ENCODE results near the gene COL23A1. TPM values are rescaled to one million over a fixed set of nuclear protein-coding genes. Genes with fewer than 3 reads are reported as not detected.
"Not testable (repeated sequence)": the region's sequence is repeated elsewhere in the genome, so short reads cannot be mapped to it uniquely, and the experiment has no call there.

Gene COL23A1
- polyA plus RNA-seq, 1 donor = 6.2 TPM

GRCh38 chr5:178588769-178589168 lies 1.4 kb downstream of the COL23A1 start:
- DNase-seq = no peak

DNA sequence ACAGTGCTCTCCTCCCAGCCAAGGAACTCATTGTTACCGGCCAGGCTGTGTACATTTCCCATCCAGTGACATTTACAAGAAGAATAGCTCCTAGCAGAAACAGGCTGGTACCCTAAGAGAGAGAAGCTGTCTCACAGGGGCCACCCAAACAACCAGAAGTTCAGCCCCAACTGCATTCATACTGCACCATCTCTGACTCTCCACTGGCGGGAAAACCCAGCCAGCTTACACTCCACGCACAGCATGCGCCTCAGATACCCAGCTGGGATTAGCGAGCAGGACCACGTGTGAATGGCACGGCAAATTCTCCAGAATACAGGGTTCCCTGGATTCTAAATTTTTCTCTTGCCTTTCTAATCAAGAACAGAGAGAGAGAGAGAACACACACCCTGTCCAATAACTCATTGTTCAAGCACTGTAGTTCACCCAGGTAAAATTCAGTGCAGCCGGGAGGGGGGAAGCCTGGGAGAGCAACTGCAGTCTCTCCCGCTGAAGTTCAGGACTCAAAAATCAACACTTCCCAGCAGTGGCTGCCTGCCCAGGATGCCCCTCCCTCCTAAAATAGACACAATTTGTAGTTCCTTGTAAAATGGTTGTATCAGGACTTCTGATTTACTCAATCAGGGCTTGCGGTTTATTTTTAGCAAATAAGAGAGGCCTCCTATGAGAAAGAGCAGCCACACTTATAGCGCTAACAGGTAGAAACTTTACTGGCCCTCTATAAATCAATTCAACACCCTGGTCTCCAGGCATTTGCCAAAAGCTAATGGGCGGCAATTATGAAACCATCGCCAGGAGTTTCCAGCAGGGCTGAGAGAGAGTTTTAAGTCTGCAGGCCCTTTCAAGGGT lies 2.2 kb downstream of the COL23A1 start:
- DNase-seq = no peak

DNA sequence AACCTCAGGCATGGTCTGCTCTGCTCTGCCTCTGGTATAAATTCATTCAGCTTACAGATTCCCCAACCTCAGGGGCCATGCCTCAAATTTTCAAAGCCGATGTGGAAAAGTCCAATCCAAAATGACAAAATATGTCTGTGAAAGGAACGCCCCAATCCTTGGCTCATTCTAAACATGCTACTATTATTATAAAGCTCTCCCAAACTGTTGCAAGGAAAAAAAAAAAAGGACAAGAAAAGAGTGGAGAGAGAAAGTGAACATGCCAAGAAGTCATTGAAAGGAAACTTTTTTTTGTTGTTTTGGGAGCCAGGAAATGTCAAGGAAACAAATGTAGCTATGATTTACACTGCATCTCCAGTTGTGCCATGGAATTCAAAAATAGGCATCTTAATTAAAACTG lies 3.8 kb downstream of the COL23A1 start:
- no peak for DNase-seq

- not testable (repeated sequence) for DNase-seq
Observed at GRCh38 chr5:178585421-178585820, 4.8 kb downstream of the COL23A1 start.

GRCh38 chr5:178583279-178583678 lies 6.9 kb downstream of the COL23A1 start:
- no peak for DNase-seq

DNA sequence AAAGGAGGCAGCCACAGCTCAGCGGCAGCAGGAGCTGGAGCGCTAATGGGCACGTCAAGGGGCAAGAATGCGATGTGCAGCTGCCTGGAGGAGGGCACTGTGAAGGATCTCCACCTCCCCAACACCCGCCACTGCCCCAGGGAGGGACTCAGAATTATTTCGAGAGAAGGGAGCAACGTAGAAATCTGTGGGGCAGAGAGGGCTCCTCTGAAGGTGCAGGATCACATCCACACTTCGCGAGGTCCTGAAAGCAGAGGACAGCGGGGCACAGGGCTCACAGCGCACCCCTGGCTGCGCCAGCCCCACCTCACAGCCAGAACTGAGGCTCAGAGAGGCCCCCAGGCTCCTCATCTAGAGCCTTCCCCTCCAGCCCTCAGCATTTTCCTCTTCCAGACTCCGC lies 7.9 kb downstream of the COL23A1 start:
- DNase-seq = no peak

DNA sequence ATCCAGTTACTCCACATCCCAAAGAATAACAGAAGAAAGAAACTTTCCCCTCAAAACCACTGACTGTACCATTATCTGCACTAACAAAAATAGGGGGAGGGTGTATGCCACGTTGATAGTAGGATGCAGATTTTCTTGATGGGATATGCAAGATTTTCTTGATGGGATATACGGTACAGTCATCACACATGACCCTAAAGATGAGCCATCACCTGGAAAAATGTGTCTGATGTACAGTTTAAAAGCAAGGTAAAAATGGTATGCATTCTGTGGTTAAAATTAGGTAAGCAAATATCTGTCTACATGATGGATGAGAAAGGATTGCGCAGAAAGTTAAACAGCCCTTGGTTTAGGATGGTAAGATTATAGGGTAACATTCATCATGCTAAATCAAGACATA lies 8.6 kb downstream of the COL23A1 start:
- DNase-seq = no peak

DNA sequence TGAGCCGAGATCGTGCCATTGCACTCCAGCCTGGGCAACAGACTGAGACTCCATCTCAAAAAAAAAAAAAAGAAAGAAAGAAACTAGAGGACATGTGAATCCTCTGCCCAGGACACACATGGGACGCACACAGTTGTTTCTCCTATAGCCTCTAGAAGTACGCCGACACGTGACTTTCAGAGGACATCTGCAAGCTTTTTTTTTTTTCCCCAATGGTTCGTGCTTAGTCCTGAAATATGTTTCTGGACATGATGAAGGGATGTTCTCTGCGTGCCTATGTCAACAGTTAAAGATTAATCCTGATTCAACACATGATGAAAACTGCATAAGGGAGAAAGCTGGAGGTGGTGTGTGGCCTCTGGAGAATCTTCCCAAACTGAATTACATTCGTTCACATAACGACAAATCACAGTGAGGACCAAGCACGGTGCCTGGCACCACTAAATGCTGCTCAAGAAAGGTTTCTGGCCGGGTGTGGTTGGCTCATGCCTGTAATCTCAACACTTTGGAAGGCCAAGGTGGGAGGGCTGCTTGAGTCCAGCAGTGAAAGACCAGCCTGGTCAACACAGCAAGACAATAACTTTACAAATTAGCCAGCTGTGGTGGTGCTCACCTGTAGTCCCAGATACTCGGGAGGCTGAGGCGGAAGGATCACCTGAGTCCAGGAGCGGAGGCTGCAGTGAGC lies 9.8 kb downstream of the COL23A1 start:
- no peak for DNase-seq

GRCh38 chr5:178577944-178578343 lies 12.2 kb downstream of the COL23A1 start:
- no peak for DNase-seq

DNA sequence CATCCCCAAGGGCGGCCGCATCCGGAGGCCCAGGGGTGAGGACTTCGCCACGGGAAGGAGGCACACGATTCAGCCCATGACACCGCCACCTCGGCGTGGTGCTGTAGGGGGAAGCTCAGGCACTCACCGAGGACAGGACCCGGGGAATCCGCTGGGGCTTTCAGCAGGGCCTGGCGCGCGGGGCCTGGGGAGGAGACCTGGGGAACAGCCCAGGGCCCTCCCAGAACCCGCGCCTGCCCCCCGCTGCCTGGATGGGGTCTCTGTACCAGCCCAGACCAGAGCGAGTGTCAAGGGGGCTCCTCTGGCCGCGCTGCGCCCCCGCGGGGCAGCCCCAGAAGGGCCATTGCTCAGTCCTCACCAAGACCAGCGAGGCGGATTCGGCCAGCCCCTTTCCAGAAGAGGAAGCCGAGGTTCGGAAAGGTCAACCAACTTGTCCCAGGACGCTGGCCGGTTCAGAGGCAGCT lies 12.8 kb downstream of the COL23A1 start:
- no peak for DNase-seq

DNA sequence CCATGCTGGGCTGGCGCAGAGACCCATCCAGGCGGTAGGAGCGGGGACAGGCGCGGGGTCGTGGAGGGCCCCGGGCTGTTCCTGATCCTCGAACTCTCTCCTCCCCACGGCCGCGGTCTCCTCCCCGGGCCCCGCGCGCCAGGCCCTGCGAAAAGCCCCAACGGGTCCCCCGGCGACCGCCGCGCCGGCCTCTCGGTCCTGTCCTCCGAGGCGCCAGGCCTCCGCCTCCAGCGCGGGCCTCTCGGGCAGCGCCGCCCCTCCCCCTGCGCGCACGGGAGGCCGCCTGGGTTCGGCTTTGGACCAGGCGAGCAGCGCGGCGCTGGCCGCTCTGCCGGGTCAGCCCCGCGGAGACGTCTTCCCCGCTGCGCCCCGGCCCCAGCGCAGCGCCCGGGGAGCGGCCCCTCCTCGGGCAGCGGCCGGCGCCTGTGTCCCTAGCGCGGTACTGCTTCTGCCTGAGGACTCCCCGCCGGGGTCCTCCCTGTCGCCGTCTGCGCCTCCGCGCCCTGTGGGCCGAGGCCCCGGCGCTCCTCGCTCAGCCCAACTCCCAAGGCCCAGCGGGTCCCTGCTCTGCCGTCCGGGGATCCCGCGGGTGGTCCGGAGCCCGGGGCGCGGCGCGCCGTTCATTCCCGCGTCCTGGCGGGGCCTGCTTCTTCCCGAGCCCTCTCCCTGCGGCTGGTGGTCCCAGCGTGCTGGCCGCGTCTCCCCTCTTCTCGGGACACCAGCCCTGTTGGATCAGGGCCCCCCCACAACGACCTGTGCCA lies 13.4 kb downstream of the COL23A1 start:
- DNase-seq = no peak

DNA sequence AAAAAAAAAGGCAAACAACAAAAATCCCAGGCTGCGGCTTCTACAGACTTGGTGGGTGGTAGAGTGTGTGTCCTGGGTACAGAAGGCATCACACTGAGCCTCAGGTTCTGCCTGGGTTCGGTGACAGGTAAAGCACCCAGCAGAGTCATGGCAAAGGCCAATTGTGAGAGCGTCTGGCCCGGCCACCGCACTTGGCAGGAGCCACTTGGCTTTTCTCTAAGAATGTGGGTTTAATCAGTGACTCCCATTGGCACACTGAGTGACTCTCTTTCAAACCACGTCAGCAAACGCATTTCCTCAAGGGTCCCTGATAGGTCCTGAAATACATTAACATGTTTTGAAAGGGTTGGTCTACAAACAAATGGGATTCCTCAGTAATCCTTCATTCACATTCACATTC lies 17.0 kb downstream of the COL23A1 start:
- DNase-seq = no peak

DNA sequence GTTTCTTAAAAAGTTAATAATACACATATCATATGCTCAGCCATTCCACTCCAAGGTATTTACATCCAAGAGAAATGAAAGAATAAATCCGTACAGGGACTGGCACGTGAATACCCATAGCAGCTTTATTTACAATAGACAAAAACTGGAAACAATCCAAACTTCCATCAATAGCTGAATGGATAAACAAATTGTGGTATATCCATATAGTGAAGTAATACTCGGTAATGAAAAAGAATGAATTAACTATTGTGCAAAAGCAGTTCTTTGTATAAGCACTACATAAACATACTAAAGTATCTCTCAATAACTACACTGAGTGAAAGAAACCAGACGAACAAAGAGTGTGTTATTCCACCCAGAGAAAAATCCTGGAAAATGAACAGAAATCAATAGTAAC lies 17.6 kb downstream of the COL23A1 start:
- no peak for DNase-seq

DNA sequence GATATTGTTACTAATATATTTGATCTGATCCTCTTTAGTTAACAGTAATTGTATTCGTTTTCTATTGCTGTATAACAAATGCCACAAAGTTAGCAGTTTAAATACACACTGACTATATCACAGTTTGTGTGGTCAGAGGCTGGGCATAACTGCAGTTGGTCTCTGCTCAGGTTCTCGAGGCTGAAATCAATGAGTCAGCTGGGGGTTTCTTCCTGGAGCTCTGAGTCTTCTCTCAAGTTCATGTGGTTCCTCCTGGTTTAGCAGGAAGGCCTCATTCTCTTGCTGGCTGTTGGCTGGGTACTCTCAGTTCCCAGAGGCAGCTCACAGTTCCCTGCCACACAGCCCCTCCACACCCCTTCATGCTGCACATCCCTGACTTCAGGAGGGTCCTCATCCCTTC lies 20.7 kb downstream of the COL23A1 start:
- no peak for DNase-seq

GRCh38 chr5:178564811-178565550 lies 25.2 kb downstream of the COL23A1 start:
- no peak for DNase-seq

GRCh38 chr5:178564397-178564796 lies 25.8 kb downstream of the COL23A1 start:
- DNase-seq = no peak

- DNase-seq = no peak
Observed at GRCh38 chr5:178563621-178564020, 26.6 kb downstream of the COL23A1 start.

- DNase-seq = no peak
Observed at GRCh38 chr5:178561746-178562264, 28.4 kb downstream of the COL23A1 start.

GRCh38 chr5:178560911-178561310 lies 29.3 kb downstream of the COL23A1 start:
- no peak for DNase-seq

- no peak for DNase-seq
Observed at GRCh38 chr5:178557416-178557815, 32.8 kb downstream of the COL23A1 start.

DNA sequence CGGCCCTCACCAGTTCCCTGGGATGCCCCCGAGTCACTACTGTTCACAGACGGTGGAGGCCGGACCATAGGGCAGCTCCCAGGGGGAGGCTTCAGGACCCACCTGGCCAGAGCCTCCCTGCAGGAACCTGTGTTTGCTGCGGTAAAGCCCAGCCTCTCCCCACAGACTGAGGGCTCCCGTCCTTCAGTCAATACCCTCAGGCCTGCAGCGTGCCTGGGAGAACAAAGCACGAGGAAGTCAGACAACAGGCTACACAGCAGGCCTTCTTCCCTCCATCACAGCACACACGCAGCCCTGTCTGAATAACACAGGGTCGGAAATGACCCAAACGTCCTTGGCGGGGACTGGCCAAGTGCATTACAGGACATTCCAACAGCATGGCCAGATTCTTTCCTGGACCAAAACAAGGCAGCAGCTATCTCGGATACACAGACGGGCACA lies 34.4 kb downstream of the COL23A1 start:
- no peak for DNase-seq

DNA sequence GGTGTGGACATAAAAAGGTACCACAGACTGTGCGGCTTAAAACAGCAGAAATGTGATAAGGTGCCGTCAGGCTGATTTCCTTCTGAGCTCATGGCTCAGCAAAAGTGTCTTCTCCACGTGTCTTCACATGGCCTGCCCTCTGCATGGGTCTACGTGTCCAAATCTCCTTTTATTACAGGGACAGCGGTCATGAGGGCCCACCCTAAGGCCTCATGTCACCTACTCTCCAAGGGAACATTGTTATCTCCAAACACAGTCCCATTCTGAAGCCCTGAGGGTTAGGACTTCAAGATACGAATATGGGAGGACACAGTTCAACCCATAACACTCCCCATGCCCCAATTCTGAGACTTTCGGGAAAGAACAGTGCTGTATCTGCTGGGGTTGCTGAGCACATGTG lies 35.2 kb downstream of the COL23A1 start:
- no peak for DNase-seq
